Dermis microvascular lymphatic vessel endothelial cell (primary cell): ENCODE results near the gene PRSS53. TPM values are rescaled to one million over a fixed set of nuclear protein-coding genes. Genes with fewer than 3 reads are reported as not detected.

ENCODE experiments used
- DNase-seq, 2 donors: peaks; one replicate each; pipeline versions ENCODE4 v3.0.0 to v3.0.0-alpha.2; 2010; ENCODE audit warnings: low read depth in 2 of 2
- total RNA-seq: library from RNA; depleted of rRNA; stranded (reverse); fragments of >200 nt; gene quantifications from 2 replicates; pipeline ENCODE4 v1.2.1, GENCODE V29; 2014

PRSS53 gene
- total RNA-seq, 1 donor from 2014 or later: 0.39 TPM

DNA sequence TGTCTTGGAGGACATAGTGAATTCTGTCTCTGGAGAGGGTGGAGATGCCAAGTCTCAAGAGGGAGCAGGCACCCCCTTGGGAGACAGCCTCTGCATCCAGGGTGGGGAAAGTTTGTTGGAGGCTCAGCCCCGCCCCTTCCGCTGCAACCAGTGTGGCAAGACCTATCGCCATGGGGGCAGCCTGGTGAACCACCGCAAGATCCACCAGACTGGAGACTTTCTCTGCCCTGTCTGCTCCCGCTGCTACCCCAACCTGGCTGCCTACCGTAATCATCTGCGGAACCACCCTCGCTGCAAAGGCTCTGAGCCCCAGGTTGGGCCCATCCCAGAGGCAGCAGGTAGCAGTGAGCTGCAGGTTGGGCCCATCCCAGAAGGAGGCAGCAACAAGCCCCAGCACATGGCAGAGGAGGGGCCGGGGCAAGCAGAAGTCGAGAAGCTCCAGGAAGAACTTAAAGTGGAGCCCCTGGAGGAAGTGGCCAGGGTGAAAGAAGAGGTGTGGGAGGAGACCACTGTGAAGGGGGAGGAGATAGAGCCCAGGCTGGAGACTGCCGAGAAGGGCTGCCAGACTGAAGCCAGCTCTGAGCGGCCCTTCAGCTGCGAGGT lies 9.3 kb downstream of the PRSS53 start:
- no peak for DNase-seq

- no peak for DNase-seq
These were observed 10.0 kb downstream of the PRSS53 start for GRCh38 chr16:31078597-31079341.

- DNase-seq: no peak
These were observed 10.9 kb downstream of the PRSS53 start for GRCh38 chr16:31077592-31078396.

GRCh38 chr16:31077024-31077423 lies 11.7 kb downstream of the PRSS53 start:
- DNase-seq: no peak

- no peak for DNase-seq
These were observed 12.4 kb downstream of the PRSS53 start for GRCh38 chr16:31076319-31076718.

- DNase-seq: no peak
These were observed 13.9 kb downstream of the PRSS53 start for GRCh38 chr16:31074814-31075183.

DNA sequence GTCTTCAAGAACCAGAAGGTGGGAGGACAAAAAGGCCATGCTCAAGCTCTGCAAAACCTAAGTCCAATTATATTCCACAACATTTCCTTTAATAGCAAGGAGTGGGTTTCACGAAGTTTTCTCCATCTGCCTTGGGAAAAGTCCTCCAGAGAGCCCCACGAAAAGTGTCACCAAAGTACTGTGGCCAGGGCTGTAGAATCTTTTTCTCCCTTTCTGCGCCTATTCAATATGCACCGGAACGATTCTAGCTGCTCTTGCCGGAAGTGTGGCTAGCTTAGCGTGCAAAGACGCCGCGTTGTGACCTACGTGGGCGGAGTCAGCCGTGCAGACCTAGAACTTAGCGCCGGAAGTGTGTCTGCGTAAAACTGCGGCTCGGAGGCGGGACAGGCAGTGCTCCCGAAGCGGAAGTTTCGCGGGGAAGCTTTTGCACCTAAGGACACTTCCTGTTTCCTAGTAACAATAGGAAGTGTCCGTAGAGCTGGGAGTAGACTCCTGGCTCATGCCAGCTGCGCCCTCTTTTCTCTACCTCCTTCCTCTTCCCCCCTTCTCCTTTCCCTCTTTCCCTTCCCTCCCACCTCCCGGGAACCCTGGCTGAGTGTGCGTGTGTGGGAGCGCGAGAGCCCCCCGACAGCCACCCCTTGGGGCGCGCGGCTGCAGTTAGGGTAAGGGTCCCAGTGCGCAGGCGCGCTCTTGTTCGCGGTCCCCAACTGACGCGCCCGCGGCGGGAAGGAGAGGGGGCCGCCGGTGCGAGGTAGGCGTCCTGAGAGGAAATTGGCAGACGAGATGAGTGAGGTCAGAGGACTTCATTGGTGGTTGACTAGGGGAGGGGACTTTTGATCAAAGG lies 14.6 kb downstream of the PRSS53 start, which contains the start of the genes ZNF646 and ZNF668:
TSS of gene ZNF646 (plus strand) at position 453 of the 844 bp plus-strand sequence. CDS start 1,903 bp downstream, outside the sequence.
TSS of gene ZNF668 (minus strand) at position 271 of the 844 bp plus-strand sequence. CDS start 9,781 bp downstream, outside the sequence.
- DNase-seq: peak; percentile 99 to 100

DNA sequence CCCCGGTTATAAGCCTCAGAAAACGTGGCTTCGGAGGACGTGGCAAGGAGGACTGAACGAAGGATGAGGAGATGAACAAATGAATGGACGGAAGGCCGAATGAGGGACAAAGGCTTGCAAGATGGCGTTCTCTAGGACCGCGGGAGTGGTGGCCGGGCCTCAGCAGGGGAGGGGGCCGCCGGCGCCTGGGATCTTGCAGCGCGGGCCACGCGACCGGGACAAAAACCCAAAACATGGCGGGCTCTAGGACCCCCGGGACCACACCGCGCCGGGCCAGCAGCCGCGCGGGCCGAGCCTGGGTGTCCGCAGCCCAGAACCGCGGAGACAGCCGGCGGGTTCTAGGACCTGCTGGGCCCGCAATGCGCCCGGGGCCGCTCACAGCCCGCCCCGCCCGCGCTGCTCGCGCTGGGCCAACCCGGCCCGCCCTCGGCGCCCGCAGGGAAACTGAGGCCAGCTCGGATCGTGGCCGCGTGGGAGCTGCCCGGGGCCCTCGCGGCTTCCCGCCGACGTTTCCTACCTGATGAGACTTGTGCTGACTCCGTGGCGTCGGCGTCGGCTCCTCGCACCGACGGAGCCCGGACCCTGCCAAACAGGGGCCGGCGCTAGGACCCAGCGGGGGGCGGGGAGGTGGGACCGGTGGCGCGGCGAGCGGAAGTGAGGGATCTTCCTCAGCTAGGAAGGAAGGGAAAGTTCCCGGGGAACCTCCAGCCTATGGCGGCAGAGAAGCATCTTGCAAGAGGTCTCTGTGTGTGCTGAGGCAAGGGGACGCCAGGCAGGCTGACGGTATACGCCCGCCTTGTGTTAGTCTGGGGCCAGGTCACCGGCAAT lies 15.4 kb downstream of the PRSS53 start:
- DNase-seq: peak; percentile 72 to 93

DNA sequence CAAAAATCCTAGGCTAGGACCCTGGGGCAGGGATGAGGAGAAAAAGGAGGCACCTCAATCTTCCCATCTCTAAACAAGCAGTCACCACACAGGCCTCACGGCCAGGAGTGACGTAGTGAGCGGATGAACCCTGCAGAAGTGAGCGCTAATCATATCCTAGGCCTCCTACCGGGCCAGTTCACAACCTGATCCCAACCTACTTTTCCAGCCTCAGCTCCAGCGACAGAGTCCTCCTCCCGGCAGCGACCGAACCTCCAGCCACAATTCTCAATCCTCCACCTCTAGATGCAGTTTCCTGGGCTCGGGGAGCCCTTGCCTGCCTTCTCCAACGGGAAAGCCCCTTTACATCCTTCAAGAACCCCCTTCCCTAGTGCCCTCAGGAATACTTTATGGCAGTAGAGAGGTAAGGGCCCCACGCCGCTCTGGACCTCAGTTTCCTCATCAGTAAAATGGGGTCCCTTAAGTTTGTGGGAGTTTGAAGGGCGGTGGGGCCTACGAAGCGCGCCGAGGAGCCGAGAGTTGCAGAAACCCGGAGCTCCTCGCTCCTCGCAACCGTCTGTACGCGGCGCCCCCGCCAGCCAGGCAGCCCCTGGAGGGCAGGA lies 16.1 kb downstream of the PRSS53 start:
- peak; percentile 29 to 62 for DNase-seq

DNA sequence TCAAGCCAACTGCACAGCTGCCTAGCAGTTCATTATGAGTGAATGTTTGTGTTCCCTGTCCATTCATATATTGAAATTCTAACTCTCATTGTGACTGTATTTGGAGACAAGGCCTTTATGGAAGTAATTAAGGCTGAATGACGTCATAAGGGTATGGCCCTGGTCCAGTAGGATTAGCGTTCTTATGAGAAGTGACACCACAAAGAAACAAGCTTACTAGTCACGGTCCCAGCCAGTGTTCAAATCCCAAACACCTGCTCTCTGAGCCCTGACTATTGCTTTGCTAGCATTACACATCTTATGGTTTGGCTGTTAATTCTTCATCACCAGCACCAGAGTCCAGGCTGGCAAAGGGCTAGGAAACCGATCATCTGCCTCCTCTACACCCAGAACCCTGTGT lies 16.9 kb downstream of the PRSS53 start:
- DNase-seq: peak in 1 of 2 donors; percentile 17

- no peak for DNase-seq
These were observed 21.4 kb downstream of the PRSS53 start for GRCh38 chr16:31067342-31067741.

- peak in 1 of 2 donors; percentile 33 for DNase-seq
These were observed 23.8 kb downstream of the PRSS53 start for GRCh38 chr16:31064882-31065461.

- DNase-seq: no peak
These were observed 24.7 kb downstream of the PRSS53 start for GRCh38 chr16:31063843-31064611.

GRCh38 chr16:31063495-31063842 lies 25.3 kb downstream of the PRSS53 start:
- DNase-seq: no peak

GRCh38 chr16:31061813-31062440 lies 26.8 kb downstream of the PRSS53 start:
- no peak for DNase-seq

DNA sequence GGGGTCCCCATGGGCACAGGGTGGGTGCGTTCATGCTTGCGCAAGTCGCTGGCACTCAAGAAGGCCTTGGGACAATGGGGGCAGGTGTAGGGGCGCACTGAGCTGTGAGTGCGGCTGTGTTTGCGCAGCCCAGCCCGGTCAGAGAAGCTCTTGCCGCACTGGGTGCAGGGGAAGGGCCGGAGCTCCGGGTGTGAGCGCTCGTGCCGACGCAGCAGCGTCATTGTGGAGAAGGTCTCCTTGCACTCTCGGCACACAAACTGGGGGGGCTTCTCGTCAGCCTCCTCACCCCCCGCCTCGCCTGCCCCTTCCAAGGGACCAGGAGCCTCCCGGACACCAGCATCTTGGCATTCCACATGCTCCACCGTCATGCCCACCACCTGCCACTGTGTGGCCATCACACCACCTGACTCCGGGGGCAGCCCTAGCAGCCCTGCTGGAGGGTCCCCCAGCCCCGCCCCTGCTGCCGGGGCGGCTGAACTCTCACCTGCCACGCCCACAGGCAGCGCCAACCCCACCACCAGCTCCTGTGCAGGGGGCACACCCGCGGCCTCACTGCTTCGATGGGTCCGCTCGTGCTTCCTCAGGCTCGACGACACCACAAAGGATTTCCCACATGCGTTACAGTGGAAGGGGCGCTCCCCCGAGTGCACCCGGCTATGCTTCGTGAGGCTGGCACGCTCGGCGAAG lies 27.5 kb downstream of the PRSS53 start:
- no peak for DNase-seq

- DNase-seq: no peak
These were observed 33.1 kb downstream of the PRSS53 start for GRCh38 chr16:31055613-31056012.

GRCh38 chr16:31052114-31052513 lies 36.6 kb downstream of the PRSS53 start:
- DNase-seq: peak in 1 of 2 donors; percentile 61
